Sigmoid colon (tissue), 4 donors: Measurements from ENCODE around the gene ZNF490.

Experiments
- CTCF ChIP-seq, 4 experiments: fragments of 450-650 bp in 3 of 4; fragments of 200-600 bp in 1 of 4; IDR thresholded peaks; one replicate each; pipeline ENCODE4 v1.5.1; 2016 to 2019; ENCODE audit warnings: antibody characterized with exemption in 4 of 4, mild to moderate bottlenecking in 3 of 4, moderate library complexity in 2 of 4
- POLR2A ChIP-seq, 2 donors: fragments of 450-650 bp; IDR thresholded peaks; one replicate each; pipeline ENCODE4 v1.6.1; 2016; ENCODE audit warnings: antibody characterized with exemption in 2 of 2, mild to moderate bottlenecking in 2 of 2, moderate library complexity in 2 of 2
- POLR2AphosphoS5 ChIP-seq, 4 donors: sonication (generic); formaldehyde crosslinking; IDR thresholded peaks; one replicate each; pipeline ENCODE4 v1.6.1; 2017; ENCODE audit warnings: antibody characterized with exemption in 4 of 4

GRCh38 chr19:12545267-12545666, 65.3 kb downstream of the ZNF490 start:
- TF ChIP-seq POLR2A (IDR thresholded peaks at IDR 0.05) (no peak), POLR2AphosphoS5 (IDR thresholded peaks at IDR 0.05) (no peak), CTCF (IDR thresholded peaks at IDR 0.05) (no peak)
